ENCODE results near the gene DRD1.

The DRD1 gene

DNA sequence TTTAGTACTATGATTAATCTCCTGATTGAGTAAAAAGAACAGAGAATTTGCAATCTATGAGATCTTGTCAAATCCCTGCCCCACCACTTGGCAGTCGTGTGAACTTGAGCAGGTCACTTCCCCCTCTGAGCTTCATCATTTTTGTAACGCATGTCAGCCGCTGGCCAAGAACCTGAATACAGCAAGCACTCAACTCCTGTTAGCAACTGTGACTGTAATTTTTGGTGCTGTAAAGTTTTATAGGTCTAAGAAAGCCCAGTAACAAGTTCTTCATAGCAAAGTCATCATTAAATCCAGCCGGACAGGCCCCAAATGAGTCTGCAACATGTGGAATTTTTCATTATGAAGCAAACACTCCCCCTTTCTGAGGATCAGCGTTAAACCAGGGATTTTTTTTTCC lies 49.4 kb downstream of the DRD1 start:
- TF ChIP-seq, protein P1, sequence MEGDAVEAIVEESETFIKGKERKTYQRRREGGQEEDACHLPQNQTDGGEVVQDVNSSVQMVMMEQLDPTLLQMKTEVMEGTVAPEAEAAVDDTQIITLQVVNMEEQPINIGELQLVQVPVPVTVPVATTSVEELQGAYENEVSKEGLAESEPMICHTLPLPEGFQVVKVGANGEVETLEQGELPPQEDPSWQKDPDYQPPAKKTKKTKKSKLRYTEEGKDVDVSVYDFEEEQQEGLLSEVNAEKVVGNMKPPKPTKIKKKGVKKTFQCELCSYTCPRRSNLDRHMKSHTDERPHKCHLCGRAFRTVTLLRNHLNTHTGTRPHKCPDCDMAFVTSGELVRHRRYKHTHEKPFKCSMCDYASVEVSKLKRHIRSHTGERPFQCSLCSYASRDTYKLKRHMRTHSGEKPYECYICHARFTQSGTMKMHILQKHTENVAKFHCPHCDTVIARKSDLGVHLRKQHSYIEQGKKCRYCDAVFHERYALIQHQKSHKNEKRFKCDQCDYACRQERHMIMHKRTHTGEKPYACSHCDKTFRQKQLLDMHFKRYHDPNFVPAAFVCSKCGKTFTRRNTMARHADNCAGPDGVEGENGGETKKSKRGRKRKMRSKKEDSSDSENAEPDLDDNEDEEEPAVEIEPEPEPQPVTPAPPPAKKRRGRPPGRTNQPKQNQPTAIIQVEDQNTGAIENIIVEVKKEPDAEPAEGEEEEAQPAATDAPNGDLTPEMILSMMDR (IDR thresholded peaks at IDR 0.05; ENCODE audit: control insufficient read depth, extremely low read depth, insufficient read depth): no peak
- no peak for DNase-seq (ENCODE audit: low read depth)
- no peak overlapping the region for H3K4me3 ChIP-seq (ENCODE audit: low read depth, low read length)

DNA sequence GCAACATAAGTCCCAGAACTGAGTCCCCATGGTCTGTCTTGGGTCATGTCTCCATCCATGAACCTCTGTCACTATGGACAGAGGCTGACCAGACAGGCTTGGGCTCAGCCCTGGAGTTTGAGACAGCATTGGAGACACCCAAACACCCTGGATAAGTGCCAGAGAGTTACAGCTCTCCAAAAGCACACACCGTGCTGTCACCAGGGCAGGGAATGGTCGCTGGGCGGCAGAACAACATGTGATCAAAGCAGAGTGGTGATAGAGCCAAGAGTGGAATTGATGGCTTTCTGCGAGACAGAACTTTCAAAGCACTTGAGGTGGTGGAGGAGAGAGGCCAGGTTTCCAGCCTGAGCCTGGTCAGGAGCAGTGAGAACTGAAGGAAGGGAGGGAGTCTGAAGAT lies 50.1 kb downstream of the DRD1 start:
- TF ChIP-seq, protein P1 (IDR thresholded peaks at IDR 0.05; ENCODE audit: control insufficient read depth, extremely low read depth, insufficient read depth): no peak
- H3K4me3 ChIP-seq (ENCODE audit: low read depth, low read length): no peak overlapping the region
- no peak for DNase-seq (ENCODE audit: low read depth)

DNA sequence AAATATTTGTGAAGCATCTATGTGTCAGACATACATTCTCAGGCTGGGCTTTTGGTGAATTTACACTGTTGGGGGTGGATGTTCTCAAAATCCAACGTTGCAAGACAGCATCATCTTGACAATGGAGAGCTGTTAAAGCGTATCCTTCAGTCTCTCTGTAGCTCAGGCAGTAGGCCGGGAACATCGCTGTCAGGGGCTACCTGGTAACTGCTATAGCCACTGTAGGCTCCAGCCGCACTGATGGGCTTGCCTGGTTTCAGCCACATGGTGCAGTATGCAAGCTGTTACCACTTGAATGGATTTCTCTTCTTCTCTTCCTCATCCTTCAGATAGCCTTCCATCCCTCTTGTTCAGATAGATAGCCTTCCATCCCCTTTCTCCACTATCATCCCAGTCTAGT lies 51.7 kb downstream of the DRD1 start:
- no peak overlapping the region for H3K4me3 ChIP-seq (ENCODE audit: low read depth, low read length)
- DNase-seq (ENCODE audit: low read depth): no peak
- TF ChIP-seq, protein P1 (IDR thresholded peaks at IDR 0.05; ENCODE audit: control insufficient read depth, extremely low read depth, insufficient read depth): no peak

DNA sequence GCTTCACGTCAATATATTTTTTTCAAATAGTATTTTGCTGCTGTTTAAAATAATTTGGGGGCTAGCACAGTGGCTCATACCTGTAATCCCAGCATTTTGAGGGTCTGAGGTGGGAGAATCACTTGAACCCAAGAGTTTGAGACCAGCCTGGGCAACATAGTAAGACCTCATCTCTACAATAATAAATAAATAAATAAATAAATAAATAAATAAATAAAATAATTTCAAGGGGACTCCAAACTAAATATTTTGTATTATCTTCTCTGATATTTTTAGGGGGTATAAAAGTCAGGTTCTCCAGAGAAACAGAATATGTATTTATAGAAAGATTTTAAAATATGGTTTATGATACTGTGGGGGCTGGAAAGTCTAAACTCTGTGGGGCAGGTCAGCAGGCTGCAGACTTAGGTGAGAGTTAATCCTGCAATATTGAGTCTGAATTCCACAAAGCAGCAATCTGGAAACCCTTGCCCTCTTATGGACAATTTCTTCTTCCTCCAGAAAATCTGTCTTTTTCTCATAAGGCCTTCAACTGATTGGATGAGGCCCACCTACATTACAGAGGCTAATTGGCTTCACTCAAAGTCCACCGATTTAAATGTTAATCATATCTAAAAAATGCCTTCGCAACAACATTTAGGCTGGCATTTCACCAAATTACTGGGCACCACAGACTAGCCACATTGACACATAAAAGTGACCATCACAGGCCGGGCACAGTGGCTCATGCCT lies 53.5 kb downstream of the DRD1 start:
- DNase-seq (ENCODE audit: low read depth): no peak
- TF ChIP-seq, protein P1 (IDR thresholded peaks at IDR 0.05; ENCODE audit: control insufficient read depth, extremely low read depth, insufficient read depth): no peak
- H3K4me3 ChIP-seq (ENCODE audit: low read depth, low read length): no peak overlapping the region
